ENCODE results near the gene AMN1.

DNA sequence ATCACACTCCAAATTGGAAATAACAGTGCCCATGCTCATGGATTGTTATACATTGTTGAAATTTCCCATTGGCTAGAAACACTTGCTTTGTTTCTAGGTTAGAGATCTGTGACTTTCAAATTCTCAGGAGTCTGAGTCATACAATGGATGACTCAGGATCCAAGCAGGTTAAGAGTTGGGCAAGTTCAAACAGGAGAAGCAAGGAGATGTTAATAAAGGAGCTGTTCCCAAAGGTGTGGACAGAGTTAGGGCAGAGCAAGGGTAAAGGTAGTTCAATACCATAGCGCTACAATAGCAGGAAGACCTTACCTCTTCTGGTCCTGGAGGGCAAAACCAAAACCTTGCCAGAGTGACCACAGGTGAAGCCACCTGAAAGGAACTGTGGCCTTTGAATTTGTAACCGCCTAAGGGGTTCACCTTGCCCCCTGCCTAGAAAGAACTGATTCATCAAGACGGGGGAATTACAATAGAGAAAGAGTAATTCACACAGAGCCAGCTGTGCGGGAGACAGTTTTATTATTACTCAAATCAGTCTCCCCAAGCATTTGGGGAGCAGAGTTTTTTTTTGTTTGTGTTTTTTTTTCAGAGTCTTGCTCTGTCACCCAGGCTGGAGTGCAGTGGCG lies 4.2 kb upstream of the AMN1 start:
- TF ChIP-seq POLR2A (IDR thresholded peaks at IDR 0.05), result no peak
- TF ChIP-seq, protein P1, sequence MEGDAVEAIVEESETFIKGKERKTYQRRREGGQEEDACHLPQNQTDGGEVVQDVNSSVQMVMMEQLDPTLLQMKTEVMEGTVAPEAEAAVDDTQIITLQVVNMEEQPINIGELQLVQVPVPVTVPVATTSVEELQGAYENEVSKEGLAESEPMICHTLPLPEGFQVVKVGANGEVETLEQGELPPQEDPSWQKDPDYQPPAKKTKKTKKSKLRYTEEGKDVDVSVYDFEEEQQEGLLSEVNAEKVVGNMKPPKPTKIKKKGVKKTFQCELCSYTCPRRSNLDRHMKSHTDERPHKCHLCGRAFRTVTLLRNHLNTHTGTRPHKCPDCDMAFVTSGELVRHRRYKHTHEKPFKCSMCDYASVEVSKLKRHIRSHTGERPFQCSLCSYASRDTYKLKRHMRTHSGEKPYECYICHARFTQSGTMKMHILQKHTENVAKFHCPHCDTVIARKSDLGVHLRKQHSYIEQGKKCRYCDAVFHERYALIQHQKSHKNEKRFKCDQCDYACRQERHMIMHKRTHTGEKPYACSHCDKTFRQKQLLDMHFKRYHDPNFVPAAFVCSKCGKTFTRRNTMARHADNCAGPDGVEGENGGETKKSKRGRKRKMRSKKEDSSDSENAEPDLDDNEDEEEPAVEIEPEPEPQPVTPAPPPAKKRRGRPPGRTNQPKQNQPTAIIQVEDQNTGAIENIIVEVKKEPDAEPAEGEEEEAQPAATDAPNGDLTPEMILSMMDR (IDR thresholded peaks at IDR 0.05), result no peak

Measured in suprapubic skin (tissue), 3 donors.